KMS-11 (cell line): ENCODE measurements around the gene GFRA4.

Source experiments
- H2AFZ ChIP-seq: fragments of 200-600 bp; sonication (generic); 2 replicates; pipeline ENCODE4 v1.6.1; 2016; ENCODE audit warnings: antibody characterized with exemption, mixed run types, low read depth
- H3K27ac ChIP-seq: fragments of 200-600 bp; sonication (generic); 2 replicates; pipeline ENCODE4 v1.6.1; 2016; ENCODE audit warnings: mild to moderate bottlenecking, mixed run types
- H3K27me3 ChIP-seq: fragments of 200-600 bp; sonication (generic); 2 replicates; pipeline ENCODE4 v1.6.1; 2017; ENCODE audit warnings: mild to moderate bottlenecking, low read depth, mixed run types, moderate library complexity; ENCODE audit not compliant: insufficient read depth
- H3K36me3 ChIP-seq: fragments of 200-600 bp; sonication (generic); 2 replicates; pipeline ENCODE4 v1.6.1; 2017; ENCODE audit warnings: mild to moderate bottlenecking, mixed run types; ENCODE audit not compliant: insufficient read depth
- H3K4me1 ChIP-seq: fragments of 200-600 bp; sonication (generic); 2 replicates; pipeline ENCODE4 v1.6.1; 2016; ENCODE audit warnings: mild to moderate bottlenecking, low read depth, mixed run types; ENCODE audit not compliant: poor library complexity, severe bottlenecking
- H3K4me2 ChIP-seq: fragments of 200-600 bp; sonication (generic); 2 replicates; pipeline ENCODE4 v1.7.0; 2016; ENCODE audit warnings: mild to moderate bottlenecking, mixed run types
- H3K4me3 ChIP-seq: fragments of 200-600 bp; sonication (generic); IDR thresholded peaks from 2 replicates; pipeline ENCODE4 v1.6.1; 2017; ENCODE audit warnings: low read depth, low read length, mixed read lengths; ENCODE audit not compliant: insufficient read depth
- H3K79me2 ChIP-seq: fragments of 200-600 bp; sonication (generic); 2 replicates; pipeline ENCODE4 v1.6.1; 2016; ENCODE audit warnings: low read depth, mixed run types; ENCODE audit not compliant: insufficient read depth
- H3K9ac ChIP-seq: fragments of 200-600 bp; sonication (generic); 2 replicates; pipeline ENCODE4 v1.6.1; 2016; ENCODE audit warnings: mild to moderate bottlenecking, mixed run types
- H4K20me1 ChIP-seq: fragments of 200-600 bp; sonication (generic); 2 replicates; pipeline ENCODE4 v1.6.1; 2016; ENCODE audit warnings: mild to moderate bottlenecking, mixed run types; ENCODE audit not compliant: insufficient read depth
- CTCF ChIP-seq: fragments of 200-600 bp; sonication (generic); conservative IDR thresholded peaks from 2 replicates; pipeline ENCODE4 v1.6.1; 2017; ENCODE audit warnings: low read depth, mild to moderate bottlenecking, antibody characterized with exemption, low read length, moderate library complexity, mixed read lengths

GFRA4 gene

GRCh38 chr20:3647473-3647872 is 15.7 kb downstream of the GFRA4 start:
- Histone ChIP-seq H4K20me1 (no peaks in the 10 kb centered on the region), H3K4me2 (no peak overlapping the region), H3K4me1 (no peaks in the 10 kb centered on the region), H3K36me3 (no peaks in the 10 kb centered on the region), H3K4me3 (no peak overlapping the region), H3K79me2 (no peaks in the 10 kb centered on the region), H3K27me3 (no peaks in the 10 kb centered on the region), H3K9ac (no peak overlapping the region), H3K27ac (no peak overlapping the region), H2AFZ (no peak overlapping the region)
- no peak for TF ChIP-seq CTCF

GRCh38 chr20:3646651-3647050 is 16.5 kb downstream of the GFRA4 start:
- no peaks in the 10 kb centered on the region for H3K27me3 ChIP-seq
- H4K20me1 ChIP-seq: no peaks in the 10 kb centered on the region
- no peak overlapping the region for H3K27ac ChIP-seq
- H3K4me2 ChIP-seq: no peak overlapping the region
- no peak overlapping the region for H3K9ac ChIP-seq
- H3K4me3 ChIP-seq: no peak overlapping the region
- no peaks in the 10 kb centered on the region for H3K79me2 ChIP-seq
- H2AFZ ChIP-seq: no peak overlapping the region
- no peaks in the 10 kb centered on the region for H3K36me3 ChIP-seq
- TF ChIP-seq CTCF: no peak
- no peaks in the 10 kb centered on the region for H3K4me1 ChIP-seq

DNA sequence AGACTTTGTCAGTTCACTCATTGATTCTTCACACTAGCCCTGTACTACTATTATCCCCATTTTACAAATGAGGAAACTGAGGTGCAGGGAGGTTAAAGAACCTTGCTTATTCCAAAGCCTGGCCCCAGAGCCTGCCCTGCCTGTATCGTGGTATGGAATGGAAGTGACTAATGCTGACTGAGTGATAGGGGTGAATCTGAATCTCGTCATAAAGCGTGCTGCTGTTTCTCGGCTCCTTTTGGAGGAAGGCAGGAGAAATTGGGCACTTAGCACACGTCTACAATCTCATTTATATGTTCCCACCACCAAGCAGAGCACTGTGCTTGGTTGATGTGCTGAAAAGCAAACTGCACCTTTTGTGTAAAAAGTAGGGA is 17.1 kb downstream of the GFRA4 start:
- H3K9ac ChIP-seq: no peak overlapping the region
- no peak overlapping the region for H2AFZ ChIP-seq
- H3K27me3 ChIP-seq: no peaks in the 10 kb centered on the region
- H3K27ac ChIP-seq: no peak overlapping the region
- no peak overlapping the region for H3K4me3 ChIP-seq
- H4K20me1 ChIP-seq: no peaks in the 10 kb centered on the region
- no peaks in the 10 kb centered on the region for H3K4me1 ChIP-seq
- H3K36me3 ChIP-seq: no peaks in the 10 kb centered on the region
- no peaks in the 10 kb centered on the region for H3K79me2 ChIP-seq
- H3K4me2 ChIP-seq: no peak overlapping the region
- no peak for TF ChIP-seq CTCF

- Histone ChIP-seq H3K4me3 (no peak overlapping the region), H3K79me2 (no peaks in the 10 kb centered on the region), H3K27ac (no peak overlapping the region), H3K4me2 (no peak overlapping the region), H3K27me3 (no peaks in the 10 kb centered on the region), H3K9ac (no peak overlapping the region), H2AFZ (no peak overlapping the region), H3K4me1 (no peaks in the 10 kb centered on the region), H4K20me1 (no peaks in the 10 kb centered on the region), H3K36me3 (no peaks in the 10 kb centered on the region)
- TF ChIP-seq CTCF: no peak
These were observed 17.7 kb downstream of the GFRA4 start for GRCh38 chr20:3645309-3646066.
